Bronchial epithelial cell (primary cell): ENCODE results near the gene ETFA. TPM values are rescaled to one million over a fixed set of nuclear protein-coding genes. Genes with fewer than 3 reads are reported as not detected.
A peak's percentile ranks its signal among the peaks of the same experiment; 100 is the strongest.

ENCODE experiments used
- DNase-seq: peaks from one replicate; pipeline ENCODE4 v3.0.0-alpha.2; 2010; ENCODE audit warnings: low read depth
- FAIRE-seq: peaks from 2 replicates; lab custom pipeline; 2011; peaks lifted over from hg19 to GRCh38; lab: Jason Lieb, UNC
- H3K27me3 ChIP-seq: 2 replicates; pipeline ENCODE4 v1.5.1; 2011; ENCODE audit warnings: low read length; ENCODE audit not compliant: control insufficient read depth, insufficient read depth
- H3K36me3 ChIP-seq: 2 replicates; pipeline ENCODE4 v1.5.1; 2011; ENCODE audit warnings: low read length; ENCODE audit not compliant: control insufficient read depth, insufficient read depth
- H3K4me3 ChIP-seq: 2 replicates; pipeline ENCODE4 v1.5.1; 2011; ENCODE audit warnings: mild to moderate bottlenecking, low read depth, low read length, control low read depth
- total RNA-seq: library from RNA; depleted of rRNA; stranded (reverse); fragments of >200 nt; gene quantifications from 2 replicates; pipeline ENCODE4 v1.2.1, GENCODE V29; 2014
- TF ChIP-seq, protein P1 (sequence below): IDR thresholded peaks from 2 replicates; pipeline ENCODE4 v1.5.1; 2011; ENCODE audit warnings: mild to moderate bottlenecking, moderate library complexity, low read length, control low read depth, inconsistent platforms; ENCODE audit not compliant: insufficient read depth, severe bottlenecking

The ETFA gene
- total RNA-seq, 1 donor from 2014 or later, result 223 TPM

- no peak overlapping the region for H3K4me3 ChIP-seq
- no peaks in the 10 kb centered on the region for H3K27me3 ChIP-seq
- H3K36me3 ChIP-seq, result no peaks in the 10 kb centered on the region
- TF ChIP-seq, protein P1, sequence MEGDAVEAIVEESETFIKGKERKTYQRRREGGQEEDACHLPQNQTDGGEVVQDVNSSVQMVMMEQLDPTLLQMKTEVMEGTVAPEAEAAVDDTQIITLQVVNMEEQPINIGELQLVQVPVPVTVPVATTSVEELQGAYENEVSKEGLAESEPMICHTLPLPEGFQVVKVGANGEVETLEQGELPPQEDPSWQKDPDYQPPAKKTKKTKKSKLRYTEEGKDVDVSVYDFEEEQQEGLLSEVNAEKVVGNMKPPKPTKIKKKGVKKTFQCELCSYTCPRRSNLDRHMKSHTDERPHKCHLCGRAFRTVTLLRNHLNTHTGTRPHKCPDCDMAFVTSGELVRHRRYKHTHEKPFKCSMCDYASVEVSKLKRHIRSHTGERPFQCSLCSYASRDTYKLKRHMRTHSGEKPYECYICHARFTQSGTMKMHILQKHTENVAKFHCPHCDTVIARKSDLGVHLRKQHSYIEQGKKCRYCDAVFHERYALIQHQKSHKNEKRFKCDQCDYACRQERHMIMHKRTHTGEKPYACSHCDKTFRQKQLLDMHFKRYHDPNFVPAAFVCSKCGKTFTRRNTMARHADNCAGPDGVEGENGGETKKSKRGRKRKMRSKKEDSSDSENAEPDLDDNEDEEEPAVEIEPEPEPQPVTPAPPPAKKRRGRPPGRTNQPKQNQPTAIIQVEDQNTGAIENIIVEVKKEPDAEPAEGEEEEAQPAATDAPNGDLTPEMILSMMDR, result no peak
- FAIRE-seq (no peak), DNase-seq (no peak)
These were observed 111.2 kb downstream of the ETFA start for GRCh38 chr15:76200083-76200465.

- no peaks in the 10 kb centered on the region for H3K27me3 ChIP-seq
- no peak overlapping the region for H3K4me3 ChIP-seq
- TF ChIP-seq, protein P1, result no peak
- no peaks in the 10 kb centered on the region for H3K36me3 ChIP-seq
- FAIRE-seq (no peak), DNase-seq (peak; percentile 15)
These were observed 111.9 kb downstream of the ETFA start for GRCh38 chr15:76199106-76200082.

DNA sequence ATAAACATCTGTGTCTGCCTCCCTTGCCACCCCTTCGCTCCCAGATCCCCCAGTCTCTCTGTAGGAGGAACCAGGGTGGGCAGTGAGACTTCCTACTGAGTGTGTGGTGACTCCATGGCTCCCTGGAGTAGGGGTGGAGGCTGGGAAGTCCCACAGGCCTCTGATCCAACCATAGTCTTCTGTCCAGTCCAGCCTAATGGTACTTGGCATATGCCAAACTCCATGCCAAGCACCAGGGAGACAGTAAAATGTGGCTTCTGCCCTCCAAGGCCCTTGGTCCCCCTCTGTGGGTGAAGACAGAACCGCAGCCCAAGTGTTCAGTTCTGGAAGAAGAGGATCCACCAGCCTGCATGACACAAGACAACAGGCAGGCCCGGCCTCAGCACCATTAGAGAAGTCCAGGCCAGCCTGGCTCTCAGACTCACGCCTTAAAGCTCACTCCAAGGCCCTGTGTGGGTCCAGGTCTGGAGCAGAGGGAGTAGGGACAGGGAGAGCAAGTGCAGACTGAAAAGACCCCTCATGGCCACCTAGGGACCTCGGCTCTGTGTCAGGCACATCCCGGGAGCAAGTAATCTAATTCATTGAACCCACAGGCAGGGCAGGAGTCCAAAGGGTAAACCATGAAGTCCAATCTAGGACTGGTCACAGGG, 112.7 kb downstream of the ETFA start:
- FAIRE-seq, result no peak
- no peaks in the 10 kb centered on the region for H3K36me3 ChIP-seq
- DNase-seq, result no peak
- TF ChIP-seq, protein P1, result no peak
- no peak overlapping the region for H3K4me3 ChIP-seq
- H3K27me3 ChIP-seq, result no peaks in the 10 kb centered on the region

- no peaks in the 10 kb centered on the region for H3K27me3 ChIP-seq
- DNase-seq (peak; percentile 72), FAIRE-seq (peak; percentile 82)
- TF ChIP-seq, protein P1, result no peak
- H3K36me3 ChIP-seq, result no peaks in the 10 kb centered on the region
- H3K4me3 ChIP-seq, result no peak overlapping the region
These were observed 113.4 kb downstream of the ETFA start for GRCh38 chr15:76197703-76198455.

- TF ChIP-seq, protein P1, result peak; percentile 4
- DNase-seq, result peak; percentile 85
- no peak overlapping the region for H3K4me3 ChIP-seq
- H3K27me3 ChIP-seq, result no peaks in the 10 kb centered on the region
- no peak for FAIRE-seq
- no peaks in the 10 kb centered on the region for H3K36me3 ChIP-seq
These were observed 114.7 kb downstream of the ETFA start for GRCh38 chr15:76196269-76197231.
